T-helper 17 cell (primary cell): Measurements from ENCODE around the gene ZNF480. TPM values are rescaled to one million over a fixed set of nuclear protein-coding genes. Genes with fewer than 3 reads are reported as not detected.
"Not testable (repeated sequence)": the region's sequence is repeated elsewhere in the genome, so short reads cannot be mapped to it uniquely, and the experiment has no call there.

Experiments
- ATAC-seq: fragments of 150-1000 bp; cut with Tn5 transposase; 2 replicates; pipeline ENCODE4 v1.10.0; 2021; ENCODE audit warnings: mild to moderate bottlenecking, moderate library complexity
- DNase-seq, 3 donors: peaks; one replicate each; pipeline versions ENCODE4 v3.0.0 to v3.0.0-alpha.2; 2020 to 2021
- H3K9me3 ChIP-seq: one replicate; pipeline ENCODE4 v1.7.0; 2013; ENCODE audit warnings: low read length, mild to moderate bottlenecking; ENCODE audit not compliant: control insufficient read depth, poor library complexity, severe bottlenecking
- H3K27ac Mint-ChIP-seq: one replicate; pipeline ENCODE4 v1.8.0; 2022; ENCODE audit warnings: mild to moderate bottlenecking, moderate library complexity, mixed read lengths
- H3K27me3 Mint-ChIP-seq: one replicate; pipeline ENCODE4 v1.8.0; 2022; ENCODE audit warnings: mixed read lengths
- H3K36me3 Mint-ChIP-seq: one replicate; pipeline ENCODE4 v1.8.0; 2022; ENCODE audit warnings: low read depth, mixed read lengths
- H3K4me1 Mint-ChIP-seq: one replicate; pipeline ENCODE4 v1.8.0; 2022; ENCODE audit warnings: mild to moderate bottlenecking, mixed read lengths
- H3K4me3 Mint-ChIP-seq: one replicate; pipeline ENCODE4 v1.8.0; 2022; ENCODE audit warnings: mild to moderate bottlenecking, moderate library complexity, mixed read lengths
- total RNA-seq, 4 donors: library from RNA in 2 of 4; stranded (reverse) in 2 of 4; gene quantifications; one replicate each; pipeline ENCODE4 v1.2.3 and lab custom pipeline; 2022 to 2026

The ZNF480 gene
- total RNA-seq, 2 donors from 2014 or later, result 6.3 to 8.3 TPM

GRCh38 chr19:52296400-52296772 is 583 bp upstream of the ZNF480 start:
- peak; percentile 13 for ATAC-seq
- peak overlapping the region; percentile 94 for H3K4me3 Mint-ChIP-seq
- H3K9me3 ChIP-seq, result peaks cover 5% of the 10 kb centered on the region
- peaks cover 13% of the 10 kb centered on the region for H3K36me3 Mint-ChIP-seq
- peaks cover 7% of the 10 kb centered on the region for H3K4me1 Mint-ChIP-seq
- no peaks in the 10 kb centered on the region for H3K27me3 Mint-ChIP-seq
- DNase-seq, result no peak
- peak overlapping the region; percentile 92 for H3K27ac Mint-ChIP-seq

- H3K9me3 ChIP-seq, result peaks cover 5% of the 10 kb centered on the region
- DNase-seq (no peak), ATAC-seq (no peak)
- Mint-ChIP-seq H3K4me3 (peak overlapping the region; percentile 94), H3K27ac (peak overlapping the region; percentile 92), H3K36me3 (peaks cover 13% of the 10 kb centered on the region), H3K4me1 (peaks cover 7% of the 10 kb centered on the region), H3K27me3 (no peaks in the 10 kb centered on the region)
These were observed 814 bp downstream of the ZNF480 start for GRCh38 chr19:52297601-52298364.

GRCh38 chr19:52307275-52307674 is 10.3 kb downstream of the ZNF480 start:
- no peak for ATAC-seq

GRCh38 chr19:52322429-52322828 is 25.5 kb downstream of the ZNF480 start:
- H3K4me3 Mint-ChIP-seq, result peak overlapping the region; percentile 2
- DNase-seq, result no peak

More at GRCh38 chr19:52307275-52307674, 10.3 kb downstream of the ZNF480 start:
- no peak for DNase-seq
- Mint-ChIP-seq H3K36me3 (peaks cover under 1% of the 10 kb centered on the region), H3K4me1 (no peaks in the 10 kb centered on the region), H3K27ac (no peak overlapping the region), H3K4me3 (no peak overlapping the region), H3K27me3 (no peaks in the 10 kb centered on the region)
- H3K9me3 ChIP-seq, result peaks cover 36% of the 10 kb centered on the region

GRCh38 chr19:52331757-52332156 is 34.8 kb downstream of the ZNF480 start:
- peaks cover 30% of the 10 kb centered on the region for H3K9me3 ChIP-seq
- H3K4me1 Mint-ChIP-seq, result no peaks in the 10 kb centered on the region

More at GRCh38 chr19:52322429-52322828, 25.5 kb downstream of the ZNF480 start:
- H3K9me3 ChIP-seq, result peaks cover 86% of the 10 kb centered on the region
- Mint-ChIP-seq H3K36me3 (peaks cover 10% of the 10 kb centered on the region), H3K27ac (no peak overlapping the region), H3K27me3 (no peaks in the 10 kb centered on the region), H3K4me1 (no peaks in the 10 kb centered on the region)
- no peak for ATAC-seq

GRCh38 chr19:52335768-52336116 is 38.8 kb downstream of the ZNF480 start:
- ATAC-seq (peak; percentile 15), DNase-seq (no peak)
- H3K36me3 Mint-ChIP-seq, result peaks cover 4% of the 10 kb centered on the region
- H3K9me3 ChIP-seq, result peaks cover 18% of the 10 kb centered on the region
- H3K4me3 Mint-ChIP-seq, result peak overlapping the region; percentile 88
- no peaks in the 10 kb centered on the region for H3K27me3 Mint-ChIP-seq
- H3K4me1 Mint-ChIP-seq, result peaks cover 4% of the 10 kb centered on the region
- peak overlapping the region; percentile 44 for H3K27ac Mint-ChIP-seq

More at GRCh38 chr19:52331757-52332156, 34.8 kb downstream of the ZNF480 start:
- no peak for DNase-seq
- ATAC-seq, result no peak
- no peaks in the 10 kb centered on the region for H3K27me3 Mint-ChIP-seq
- no peak overlapping the region for H3K27ac Mint-ChIP-seq
- H3K36me3 Mint-ChIP-seq, result peaks cover 2% of the 10 kb centered on the region
- H3K4me3 Mint-ChIP-seq, result no peak overlapping the region

- peaks cover 4% of the 10 kb centered on the region for H3K4me1 Mint-ChIP-seq
- peak within 1 kb of the TSS; percentile 88 for H3K4me3 Mint-ChIP-seq
- peaks cover 18% of the 10 kb centered on the region for H3K9me3 ChIP-seq
- peak within 1 kb of the TSS; percentile 44 for H3K27ac Mint-ChIP-seq
- peak; percentile 75 to 78 (median 76) for DNase-seq
- no peaks in the 10 kb centered on the region for H3K27me3 Mint-ChIP-seq
- H3K36me3 Mint-ChIP-seq, result peaks cover 4% of the 10 kb centered on the region
- peak; percentile 98 for ATAC-seq
These were observed 39.3 kb downstream of the ZNF480 start, which contains the start of gene ZNF610 for GRCh38 chr19:52336117-52336790. Gene ZNF610 (plus strand): TSS chr19:52336243. CDS start chr19:52349173, 12,930 bp downstream.

- peaks cover 17% of the 10 kb centered on the region for H3K9me3 ChIP-seq
- DNase-seq, result no peak
- ATAC-seq, result no peak
These were observed 39.9 kb downstream of the ZNF480 start for GRCh38 chr19:52336791-52337381.

GRCh38 chr19:52339022-52339421 is 42.1 kb downstream of the ZNF480 start:
- not testable (repeated sequence) for H3K4me1 Mint-ChIP-seq

More at GRCh38 chr19:52336791-52337381, 39.9 kb downstream of the ZNF480 start:
- Mint-ChIP-seq H3K4me3 (peak overlapping the region; percentile 88), H3K36me3 (peaks cover 4% of the 10 kb centered on the region), H3K27ac (peak overlapping the region; percentile 44), H3K27me3 (no peaks in the 10 kb centered on the region), H3K4me1 (peaks cover 4% of the 10 kb centered on the region)

GRCh38 chr19:52343548-52343947 is 46.6 kb downstream of the ZNF480 start:
- Mint-ChIP-seq H3K4me3 (no peak overlapping the region), H3K27ac (no peak overlapping the region), H3K36me3 (no peaks in the 10 kb centered on the region), H3K4me1 (no peaks in the 10 kb centered on the region), H3K27me3 (no peaks in the 10 kb centered on the region)
- H3K9me3 ChIP-seq, result no peaks in the 10 kb centered on the region
- DNase-seq (peak; percentile 14 to 34 (median 20)), ATAC-seq (peak; percentile 64)

More at GRCh38 chr19:52339022-52339421, 42.1 kb downstream of the ZNF480 start:
- not testable (repeated sequence) for ATAC-seq, H3K4me3 Mint-ChIP-seq, H3K9me3 ChIP-seq, DNase-seq, H3K36me3 Mint-ChIP-seq, H3K27ac Mint-ChIP-seq, H3K27me3 Mint-ChIP-seq

GRCh38 chr19:52345162-52345561 is 48.2 kb downstream of the ZNF480 start:
- Mint-ChIP-seq H3K4me3 (no peak overlapping the region), H3K27me3 (no peaks in the 10 kb centered on the region)

GRCh38 chr19:52351512-52351911 is 54.5 kb downstream of the ZNF480 start:
- H3K9me3 ChIP-seq, result no peaks in the 10 kb centered on the region
- DNase-seq, result no peak
- H3K27me3 Mint-ChIP-seq, result no peaks in the 10 kb centered on the region
- no peaks in the 10 kb centered on the region for H3K4me1 Mint-ChIP-seq
- no peak overlapping the region for H3K4me3 Mint-ChIP-seq
- no peak for ATAC-seq
- H3K36me3 Mint-ChIP-seq, result peaks cover 9% of the 10 kb centered on the region
- H3K27ac Mint-ChIP-seq, result no peak overlapping the region

More at GRCh38 chr19:52345162-52345561, 48.2 kb downstream of the ZNF480 start:
- no peaks in the 10 kb centered on the region for H3K9me3 ChIP-seq
- no peak overlapping the region for H3K27ac Mint-ChIP-seq
- DNase-seq (no peak), ATAC-seq (no peak)
- no peaks in the 10 kb centered on the region for H3K4me1 Mint-ChIP-seq
- H3K36me3 Mint-ChIP-seq, result peaks cover 3% of the 10 kb centered on the region

GRCh38 chr19:52366414-52366824 is 69.5 kb downstream of the ZNF480 start:
- Mint-ChIP-seq H3K4me3 (no peak overlapping the region), H3K4me1 (peaks cover 9% of the 10 kb centered on the region), H3K27ac (no peak overlapping the region), H3K27me3 (no peaks in the 10 kb centered on the region), H3K36me3 (peaks cover 13% of the 10 kb centered on the region)
- peaks cover 10% of the 10 kb centered on the region for H3K9me3 ChIP-seq
- ATAC-seq, result no peak
- no peak for DNase-seq
